ENCODE data around the gene ELN.
A peak's percentile ranks its signal among the peaks of the same experiment; 100 is the strongest.
"Not testable (repeated sequence)": the region's sequence is repeated elsewhere in the genome, so short reads cannot be mapped to it uniquely, and the experiment has no call there.

The ELN gene

GRCh38 chr7:74027683-74028320, at the start of gene ELN:
TSS of gene ELN (plus strand) at chr7:74028173. CDS start at chr7:74028188, 15 bp downstream.
- DNase-seq: no peak

GRCh38 chr7:73978661-73979563, 49.1 kb upstream of the ELN start:
- DNase-seq: peak; percentile 79

- not testable (repeated sequence) for DNase-seq
These were observed 48.3 kb upstream of the ELN start for GRCh38 chr7:73979656-73980055.

GRCh38 chr7:73980206-73980605, 47.8 kb upstream of the ELN start:
- no peak for DNase-seq

- DNase-seq: no peak
These were observed 46.0 kb upstream of the ELN start for GRCh38 chr7:73981933-73982332.

GRCh38 chr7:73983437-73984164, 44.4 kb upstream of the ELN start:
- DNase-seq: no peak

- no peak for DNase-seq
These were observed 43.3 kb upstream of the ELN start for GRCh38 chr7:73984481-73985205.

GRCh38 chr7:73985737-73986141, 42.2 kb upstream of the ELN start:
- no peak for DNase-seq

- no peak for DNase-seq
These were observed 41.8 kb upstream of the ELN start for GRCh38 chr7:73986158-73986631.

GRCh38 chr7:73987298-73987697, 40.7 kb upstream of the ELN start:
- no peak for DNase-seq

- DNase-seq: no peak
These were observed 39.8 kb upstream of the ELN start for GRCh38 chr7:73988197-73988596.

- no peak for DNase-seq
These were observed 36.4 kb upstream of the ELN start for GRCh38 chr7:73991522-73992100.

- no peak for DNase-seq
These were observed 35.8 kb upstream of the ELN start for GRCh38 chr7:73992101-73992562.

GRCh38 chr7:73994023-73994422, 34.0 kb upstream of the ELN start:
- DNase-seq: no peak

GRCh38 chr7:73994761-73995160, 33.2 kb upstream of the ELN start:
- DNase-seq: no peak

GRCh38 chr7:73995330-73995729, 32.6 kb upstream of the ELN start:
- no peak for DNase-seq

GRCh38 chr7:73995821-73996511, 32.0 kb upstream of the ELN start:
- no peak for DNase-seq

- DNase-seq: no peak
These were observed 30.9 kb upstream of the ELN start for GRCh38 chr7:73997056-73997455.

GRCh38 chr7:73999664-74000435, 28.1 kb upstream of the ELN start:
- no peak for DNase-seq

GRCh38 chr7:74000489-74001149, 27.4 kb upstream of the ELN start:
- DNase-seq: no peak
